Stimulated activated naive CD8-positive, alpha-beta T cell treated with anti-CD3 and anti-CD28 coated beads, Interleukin-15, Interleukin-2, amounts not matched to agents 100 ng/mL and 50 ng/mL, for 24 hours (primary cell): Measurements from ENCODE around the gene NOTO.
"Not testable (repeated sequence)": the region's sequence is repeated elsewhere in the genome, so short reads cannot be mapped to it uniquely, and the experiment has no call there.

ENCODE experiments used
- H3K27ac Mint-ChIP-seq: one replicate; pipeline ENCODE4 v1.8.0; 2021; ENCODE audit warnings: mild to moderate bottlenecking, mixed read lengths
- H3K27me3 Mint-ChIP-seq: one replicate; pipeline ENCODE4 v1.8.0; 2021; ENCODE audit warnings: mixed read lengths
- H3K36me3 Mint-ChIP-seq: one replicate; pipeline ENCODE4 v1.8.0; 2021; ENCODE audit warnings: low read depth, mixed read lengths
- H3K4me1 Mint-ChIP-seq: one replicate; pipeline ENCODE4 v1.8.0; 2021; ENCODE audit warnings: low read depth, mixed read lengths
- H3K4me3 Mint-ChIP-seq: one replicate; pipeline ENCODE4 v1.8.0; 2021; ENCODE audit warnings: mild to moderate bottlenecking, mixed read lengths
- H3K9me3 Mint-ChIP-seq: one replicate; pipeline ENCODE4 v1.8.0; 2021; ENCODE audit warnings: mixed read lengths

The NOTO gene

GRCh38 chr2:73202156-73203054 lies at the start of gene NOTO:
Gene NOTO, plus strand, starts transcription at chr2:73202574. Its CDS starts 93 bp downstream, at chr2:73202667.
- peak within 1 kb of the TSS; percentile 53 for H3K4me3 Mint-ChIP-seq
- peaks cover 52% of the 10 kb centered on the region for H3K27me3 Mint-ChIP-seq
- H3K27ac Mint-ChIP-seq: no peak within 1 kb of the TSS
- H3K36me3 Mint-ChIP-seq: no peaks in the 10 kb centered on the region
- peaks cover 8% of the 10 kb centered on the region for H3K4me1 Mint-ChIP-seq
- H3K9me3 Mint-ChIP-seq: no peaks in the 10 kb centered on the region

GRCh38 chr2:73156539-73157124 lies 45.7 kb upstream of the NOTO start:
- H3K27ac Mint-ChIP-seq: no peak overlapping the region
- H3K27me3 Mint-ChIP-seq: peaks cover 37% of the 10 kb centered on the region
- no peaks in the 10 kb centered on the region for H3K4me1 Mint-ChIP-seq
- H3K36me3 Mint-ChIP-seq: no peaks in the 10 kb centered on the region
- no peaks in the 10 kb centered on the region for H3K9me3 Mint-ChIP-seq
- no peak overlapping the region for H3K4me3 Mint-ChIP-seq

- no peaks in the 10 kb centered on the region for H3K36me3 Mint-ChIP-seq
- H3K9me3 Mint-ChIP-seq: no peaks in the 10 kb centered on the region
- H3K4me3 Mint-ChIP-seq: no peak overlapping the region
- no peaks in the 10 kb centered on the region for H3K4me1 Mint-ChIP-seq
- no peak overlapping the region for H3K27ac Mint-ChIP-seq
- H3K27me3 Mint-ChIP-seq: peaks cover 6% of the 10 kb centered on the region
Observed at GRCh38 chr2:73162856-73163391, 39.5 kb upstream of the NOTO start.

GRCh38 chr2:73163483-73164367 lies 38.6 kb upstream of the NOTO start:
- H3K36me3 Mint-ChIP-seq: no peaks in the 10 kb centered on the region
- no peak overlapping the region for H3K4me3 Mint-ChIP-seq
- H3K4me1 Mint-ChIP-seq: no peaks in the 10 kb centered on the region
- H3K9me3 Mint-ChIP-seq: no peaks in the 10 kb centered on the region
- H3K27me3 Mint-ChIP-seq: peaks cover 5% of the 10 kb centered on the region
- no peak overlapping the region for H3K27ac Mint-ChIP-seq

- not testable (repeated sequence) for H3K36me3 Mint-ChIP-seq, H3K27ac Mint-ChIP-seq, H3K4me1 Mint-ChIP-seq, H3K27me3 Mint-ChIP-seq, H3K9me3 Mint-ChIP-seq, H3K4me3 Mint-ChIP-seq
Observed at GRCh38 chr2:73165978-73166377, 36.4 kb upstream of the NOTO start.

GRCh38 chr2:73166813-73167212 lies 35.6 kb upstream of the NOTO start:
- not testable (repeated sequence) for H3K4me1 Mint-ChIP-seq, H3K4me3 Mint-ChIP-seq, H3K36me3 Mint-ChIP-seq, H3K27ac Mint-ChIP-seq, H3K9me3 Mint-ChIP-seq, H3K27me3 Mint-ChIP-seq

GRCh38 chr2:73168348-73168747 lies 34.0 kb upstream of the NOTO start:
- H3K36me3 Mint-ChIP-seq, H3K27me3 Mint-ChIP-seq, H3K27ac Mint-ChIP-seq, H3K4me3 Mint-ChIP-seq, H3K4me1 Mint-ChIP-seq, H3K9me3 Mint-ChIP-seq: not testable (repeated sequence)

- not testable (repeated sequence) for H3K4me1 Mint-ChIP-seq, H3K9me3 Mint-ChIP-seq, H3K4me3 Mint-ChIP-seq, H3K36me3 Mint-ChIP-seq, H3K27ac Mint-ChIP-seq
- H3K27me3 Mint-ChIP-seq: peaks cover 17% of the 10 kb centered on the region
Observed at GRCh38 chr2:73170341-73170740, 32.0 kb upstream of the NOTO start.

GRCh38 chr2:73172963-73173362 lies 29.4 kb upstream of the NOTO start:
- no peaks in the 10 kb centered on the region for H3K36me3 Mint-ChIP-seq
- H3K4me1 Mint-ChIP-seq: peaks cover 27% of the 10 kb centered on the region
- no peak overlapping the region for H3K27ac Mint-ChIP-seq
- H3K9me3 Mint-ChIP-seq: no peaks in the 10 kb centered on the region
- no peak overlapping the region for H3K4me3 Mint-ChIP-seq
- H3K27me3 Mint-ChIP-seq: peaks cover 27% of the 10 kb centered on the region

- no peak overlapping the region for H3K27ac Mint-ChIP-seq
- no peaks in the 10 kb centered on the region for H3K9me3 Mint-ChIP-seq
- no peaks in the 10 kb centered on the region for H3K36me3 Mint-ChIP-seq
- peaks cover 27% of the 10 kb centered on the region for H3K4me1 Mint-ChIP-seq
- H3K27me3 Mint-ChIP-seq: peaks cover 32% of the 10 kb centered on the region
- no peak overlapping the region for H3K4me3 Mint-ChIP-seq
Observed at GRCh38 chr2:73173781-73174180, 28.6 kb upstream of the NOTO start.

GRCh38 chr2:73174244-73174643 lies 28.1 kb upstream of the NOTO start:
- Mint-ChIP-seq H3K9me3 (no peaks in the 10 kb centered on the region), H3K27me3 (peaks cover 32% of the 10 kb centered on the region), H3K4me1 (peaks cover 27% of the 10 kb centered on the region), H3K27ac (no peak overlapping the region), H3K36me3 (no peaks in the 10 kb centered on the region), H3K4me3 (no peak overlapping the region)

GRCh38 chr2:73174941-73175662 lies 27.3 kb upstream of the NOTO start:
- H3K4me3 Mint-ChIP-seq: no peak overlapping the region
- H3K36me3 Mint-ChIP-seq: no peaks in the 10 kb centered on the region
- H3K27me3 Mint-ChIP-seq: peaks cover 37% of the 10 kb centered on the region
- no peaks in the 10 kb centered on the region for H3K9me3 Mint-ChIP-seq
- H3K27ac Mint-ChIP-seq: no peak overlapping the region
- H3K4me1 Mint-ChIP-seq: peaks cover 27% of the 10 kb centered on the region

GRCh38 chr2:73175663-73176204 lies 26.6 kb upstream of the NOTO start:
- no peak overlapping the region for H3K27ac Mint-ChIP-seq
- H3K4me3 Mint-ChIP-seq: no peak overlapping the region
- peaks cover 27% of the 10 kb centered on the region for H3K4me1 Mint-ChIP-seq
- peaks cover 41% of the 10 kb centered on the region for H3K27me3 Mint-ChIP-seq
- H3K36me3 Mint-ChIP-seq: no peaks in the 10 kb centered on the region
- H3K9me3 Mint-ChIP-seq: no peaks in the 10 kb centered on the region

GRCh38 chr2:73176205-73176880 lies 26.0 kb upstream of the NOTO start:
- H3K4me1 Mint-ChIP-seq: peaks cover 27% of the 10 kb centered on the region
- peaks cover 42% of the 10 kb centered on the region for H3K27me3 Mint-ChIP-seq
- no peaks in the 10 kb centered on the region for H3K36me3 Mint-ChIP-seq
- peak overlapping the region; percentile 82 for H3K4me3 Mint-ChIP-seq
- no peaks in the 10 kb centered on the region for H3K9me3 Mint-ChIP-seq
- H3K27ac Mint-ChIP-seq: peak overlapping the region; percentile 17
